HG03135 (cell line): ENCODE data around the gene ZACN.

Experiments
- ATAC-seq: cut with Tn5 transposase; IDR thresholded peaks from one replicate; pipeline ENCODE4 v1.9.1; 2021; ENCODE audit warnings: mild to moderate bottlenecking, moderate library complexity; ENCODE audit not compliant: unreplicated experiment

Gene ZACN

DNA sequence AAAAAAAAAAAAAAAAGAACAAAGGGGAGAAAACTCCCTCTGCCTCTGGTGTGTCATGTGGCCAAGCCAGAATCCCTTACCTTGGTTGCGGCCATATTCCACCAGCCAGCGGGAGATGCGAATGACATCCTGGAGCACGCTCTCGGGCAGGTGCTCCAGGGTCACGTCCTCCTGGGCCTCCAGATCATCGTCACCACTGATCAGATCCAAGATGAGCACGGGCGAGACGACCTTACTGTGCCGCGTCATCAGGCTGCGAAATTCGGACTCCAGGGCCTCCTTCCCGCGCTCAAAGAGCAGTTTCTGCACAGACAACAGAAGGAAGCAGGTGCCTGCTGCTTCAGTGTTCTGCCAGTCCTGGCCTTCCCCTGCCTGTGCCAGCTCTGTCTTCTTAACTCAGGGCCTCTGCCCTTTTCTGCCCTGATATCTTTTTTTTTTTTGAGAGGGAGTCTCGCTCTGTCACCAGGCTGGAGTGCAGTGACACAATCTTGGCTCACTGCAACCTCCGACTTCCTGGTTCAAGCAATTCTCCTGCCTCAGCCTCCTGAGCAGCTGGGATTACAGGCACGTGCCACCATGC, 18.8 kb downstream of the ZACN start:
- ATAC-seq = no peak

DNA sequence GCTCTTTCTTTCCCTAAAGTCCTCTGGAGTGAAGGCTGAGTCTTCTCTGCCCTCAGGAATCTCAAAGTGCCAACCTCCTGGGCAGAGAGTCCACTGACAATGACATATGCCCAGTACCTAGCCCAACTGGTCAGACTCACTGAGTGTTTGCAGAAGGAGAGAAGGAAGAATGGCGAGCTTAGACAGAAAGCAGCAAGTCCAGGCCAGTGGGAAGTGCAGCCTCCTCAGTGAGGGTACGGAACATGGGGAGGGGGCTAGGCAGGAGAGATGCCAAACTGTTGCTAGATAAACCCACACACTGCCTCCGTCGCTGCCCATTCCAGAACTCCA, 23.9 kb downstream of the ZACN start:
- ATAC-seq = no peak

DNA sequence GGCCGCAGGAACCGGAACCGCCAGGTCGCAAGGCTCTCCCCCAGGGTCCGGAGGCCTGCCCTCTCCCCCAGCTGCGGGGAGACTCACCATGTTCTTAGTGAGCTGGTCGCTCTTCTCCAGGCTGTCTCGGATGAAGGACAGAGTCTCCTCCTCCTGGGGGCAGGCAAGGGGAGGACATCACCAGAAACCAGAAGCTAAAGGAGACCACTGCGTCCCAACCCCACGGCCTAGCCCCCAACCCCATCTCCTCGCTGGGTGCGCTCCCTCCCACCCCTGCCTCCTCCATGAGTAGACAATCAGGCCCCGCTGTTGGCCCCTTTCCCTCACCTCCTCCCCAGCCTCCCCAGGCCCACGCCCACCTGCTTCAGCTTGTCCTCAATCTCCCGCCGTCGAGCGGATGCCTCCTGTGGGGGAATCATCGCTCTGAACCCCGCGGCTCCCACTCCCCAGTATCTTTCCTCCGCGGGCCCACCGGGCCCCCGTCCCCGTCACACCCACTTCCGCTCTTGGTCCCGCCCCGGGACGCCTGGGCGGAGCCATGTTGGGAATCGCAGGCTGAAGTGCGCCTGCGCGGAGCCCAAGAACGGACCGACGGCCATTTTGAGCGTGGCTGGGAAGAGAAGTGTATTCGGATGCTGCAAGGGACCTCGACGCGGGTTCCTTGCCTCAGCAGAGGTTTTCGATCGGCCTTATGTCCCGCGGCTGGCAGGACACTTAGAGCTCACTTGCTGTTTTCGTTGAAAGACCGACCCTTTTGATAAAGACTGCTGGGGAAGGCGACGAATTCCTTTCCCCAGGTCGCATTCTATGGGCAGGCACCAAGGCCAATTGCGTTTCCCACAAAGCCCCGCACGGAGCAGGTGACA, 24.5 kb downstream of the ZACN start, which contains the start of gene EXOC7:
Gene EXOC7, minus strand, starts transcription at position 514 of the 866 bp plus-strand sequence. Its CDS starts 95 bp downstream, at position 419.
- peak; percentile 86 for ATAC-seq

DNA sequence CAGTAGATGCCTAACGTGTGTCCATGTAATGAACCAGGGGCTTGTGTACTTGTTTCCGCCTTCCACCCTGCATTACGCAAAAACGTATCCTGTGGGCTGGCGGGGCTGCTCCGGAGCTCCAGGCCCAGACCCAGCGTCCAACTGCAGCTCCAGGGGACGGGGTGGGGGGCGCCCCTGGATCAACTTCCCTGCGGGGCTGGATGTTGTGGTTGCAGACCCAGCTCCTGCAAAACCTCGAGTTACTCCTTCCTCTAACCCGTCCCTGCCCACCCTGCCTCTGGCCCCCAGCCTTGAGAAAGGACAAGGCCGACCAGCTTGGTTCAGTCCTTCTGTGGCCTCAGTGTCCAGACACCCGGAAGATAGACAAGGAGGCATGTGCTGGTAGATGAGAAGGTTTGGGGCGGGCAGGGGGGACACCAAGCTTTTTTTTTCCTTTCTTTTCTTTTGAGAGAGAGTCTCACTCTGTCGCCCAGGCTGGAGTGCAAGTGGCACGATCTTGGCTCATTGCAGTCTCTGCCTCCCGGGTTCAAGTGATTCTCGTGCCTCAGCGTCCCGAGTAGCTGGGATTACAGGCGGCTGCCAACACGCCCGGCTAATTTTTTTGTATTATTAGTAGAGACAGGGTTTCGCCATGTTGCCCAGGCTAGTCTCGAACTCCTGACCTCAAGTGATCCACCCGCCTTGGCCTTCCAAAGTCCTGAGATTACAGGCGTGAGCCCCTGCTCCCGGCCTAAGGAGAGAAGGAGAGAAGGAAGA, 25.3 kb downstream of the ZACN start:
- peak; percentile 9 for ATAC-seq

DNA sequence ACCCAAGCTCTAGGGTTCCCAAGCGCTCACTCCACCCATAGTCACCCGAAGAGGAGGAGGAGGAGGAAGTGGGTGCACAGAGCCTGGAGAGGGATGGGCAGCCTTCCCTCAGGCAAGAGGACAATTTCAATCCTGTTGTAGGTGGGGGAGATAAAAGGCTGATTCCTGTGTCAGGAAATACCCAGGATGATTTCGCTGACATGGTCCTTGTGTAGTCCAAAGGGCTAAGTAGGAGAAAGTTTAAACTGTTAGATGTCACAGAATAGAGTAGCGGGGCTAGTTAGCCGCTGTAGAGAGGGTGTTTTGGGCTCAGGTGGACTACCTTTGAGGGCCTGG, 25.9 kb downstream of the ZACN start:
- ATAC-seq = no peak

DNA sequence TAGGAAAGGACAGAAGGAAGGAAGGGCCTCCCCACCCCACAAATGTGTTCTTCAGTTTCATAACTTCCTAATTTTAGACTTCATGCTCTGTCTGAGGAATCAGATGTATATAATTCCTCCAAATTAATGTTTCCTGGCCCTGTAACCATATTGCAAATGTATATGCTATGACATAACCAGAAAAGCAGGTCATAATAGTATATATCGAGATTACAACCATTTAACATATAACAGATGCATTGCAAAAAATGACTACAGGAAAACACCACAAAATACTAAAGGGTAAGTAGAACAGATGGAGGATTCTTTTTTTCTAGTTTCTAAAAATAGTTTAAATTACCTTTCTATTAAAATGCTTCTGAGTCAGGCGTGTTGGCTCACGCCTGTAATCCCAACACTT, 27.7 kb downstream of the ZACN start:
- no peak for ATAC-seq

DNA sequence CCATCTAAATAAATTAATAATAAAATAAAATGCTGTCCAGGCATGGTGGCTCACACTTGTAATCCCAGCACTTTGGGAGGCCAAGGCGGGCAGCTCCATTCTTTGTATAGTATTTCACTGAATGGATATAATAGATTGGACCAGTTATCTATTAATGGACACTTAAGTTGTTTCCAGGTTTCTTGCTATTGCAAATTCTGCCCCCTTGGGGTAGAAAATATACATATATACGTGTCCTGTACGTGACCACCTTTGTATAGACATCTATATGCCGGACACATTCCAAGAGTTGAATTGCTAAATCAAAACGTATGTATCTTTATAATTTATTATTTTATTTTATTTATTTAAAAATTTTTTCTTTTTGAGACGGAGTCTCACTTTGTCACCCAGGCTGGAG, 28.5 kb downstream of the ZACN start:
- ATAC-seq = no peak

DNA sequence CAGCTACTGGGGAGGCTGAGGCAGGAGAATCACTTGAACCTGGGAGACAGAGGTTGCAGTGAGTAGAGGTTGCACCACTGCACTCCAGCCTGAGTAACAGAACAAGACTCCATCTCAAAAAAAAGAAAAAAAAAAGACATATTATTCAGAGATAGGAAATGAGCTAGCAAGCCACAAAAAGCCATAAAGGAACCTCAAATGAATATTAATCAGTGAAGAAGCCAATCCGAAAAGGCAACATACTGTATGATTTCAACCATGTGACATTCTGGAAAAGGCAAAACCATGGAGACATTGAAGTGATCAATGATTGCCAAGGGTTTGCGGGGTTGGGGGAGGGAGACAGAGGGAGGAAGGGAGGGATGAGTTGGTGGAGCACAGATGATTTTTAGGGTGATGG, 33.0 kb downstream of the ZACN start:
- ATAC-seq = no peak

DNA sequence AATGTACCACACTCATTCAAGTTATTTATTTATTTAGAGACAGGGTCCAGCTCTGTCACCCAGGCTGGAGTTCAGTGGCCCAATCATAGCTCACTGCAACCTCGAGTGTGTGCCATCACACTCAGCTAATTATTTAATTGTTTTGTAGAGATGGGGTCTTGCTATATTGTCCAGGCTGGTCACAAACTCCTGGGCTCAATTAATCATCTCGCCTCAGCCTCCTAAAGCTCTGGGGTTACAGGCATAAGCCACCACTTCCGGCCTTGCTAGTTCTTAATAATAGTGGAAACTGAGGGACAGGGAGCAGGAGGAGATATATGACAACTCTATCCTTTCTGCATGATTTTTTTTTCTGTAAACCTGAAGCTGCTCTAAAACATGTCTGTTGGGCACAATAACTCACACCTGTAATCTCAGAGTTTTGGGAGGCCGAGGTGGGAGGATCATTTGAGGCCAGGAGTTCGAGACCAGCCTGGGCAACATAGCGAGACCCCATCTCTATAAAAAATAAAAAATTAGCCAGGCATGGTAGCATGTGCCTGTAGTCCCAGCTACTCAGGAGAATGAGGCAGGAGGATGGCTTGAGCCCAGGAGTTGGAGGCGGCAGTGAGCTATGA, 36.3 kb downstream of the ZACN start:
- no peak for ATAC-seq

DNA sequence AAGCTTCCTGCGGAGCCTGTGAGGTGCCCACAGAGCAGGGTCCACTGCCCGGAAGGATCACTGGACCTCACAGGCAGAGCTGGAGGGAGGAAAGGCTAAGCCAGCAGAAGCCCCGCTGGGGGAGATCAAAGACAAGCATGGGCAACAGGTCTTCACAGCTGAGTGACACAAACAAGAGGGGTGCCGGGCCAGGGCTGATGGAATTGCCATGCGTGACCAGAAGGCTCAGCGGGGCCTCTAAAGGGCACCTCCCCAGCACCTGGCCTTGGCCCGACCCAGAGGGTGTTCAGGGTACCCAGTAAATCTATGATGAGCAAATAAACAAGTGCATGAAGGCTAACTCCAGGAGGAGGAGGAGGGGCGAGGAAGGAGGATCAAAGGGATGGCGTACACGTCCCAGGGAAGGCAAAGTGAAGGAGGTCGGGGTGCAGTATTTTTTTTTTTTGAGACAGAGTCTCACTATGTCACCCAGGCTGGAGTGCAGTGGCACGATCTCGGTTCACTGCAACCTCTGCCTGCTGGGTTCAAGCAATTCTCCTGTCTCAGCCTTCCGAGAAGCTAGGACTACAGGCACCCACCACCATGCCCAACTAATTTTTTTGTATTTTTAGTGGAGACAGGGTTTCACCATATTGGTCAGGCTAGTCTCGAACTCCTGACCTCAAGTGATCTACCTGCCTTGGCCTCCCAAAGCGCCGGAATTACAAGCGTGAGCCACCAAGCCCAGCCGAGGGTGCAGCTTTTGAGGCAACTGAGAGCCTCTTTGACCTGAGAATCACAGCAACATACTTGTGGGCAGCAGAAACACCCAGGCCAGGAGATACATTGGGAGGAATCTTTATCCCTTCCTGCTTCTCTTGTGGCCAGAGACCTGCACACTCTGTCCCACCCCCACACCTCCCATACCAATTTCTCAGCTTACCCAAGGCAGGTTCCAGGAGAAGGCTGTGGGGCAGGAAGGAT, 40.7 kb downstream of the ZACN start:
- ATAC-seq = no peak

DNA sequence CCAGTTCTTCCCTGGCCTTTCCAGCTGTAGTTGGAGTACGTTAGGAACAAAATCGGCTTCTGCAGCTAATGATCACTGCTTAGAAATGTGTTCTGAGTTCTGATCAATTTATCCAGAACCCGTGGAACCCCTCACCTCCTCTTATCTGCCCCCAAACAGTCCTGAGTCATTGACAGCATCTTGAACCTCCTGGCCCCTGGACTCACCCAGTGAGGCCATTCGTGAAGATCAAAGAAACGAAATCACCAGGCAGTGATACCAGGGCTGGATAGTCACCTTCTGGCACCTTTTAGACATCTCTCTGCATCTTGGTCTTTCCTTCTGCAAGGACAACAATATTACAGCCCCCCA, 41.7 kb downstream of the ZACN start:
- ATAC-seq = no peak

DNA sequence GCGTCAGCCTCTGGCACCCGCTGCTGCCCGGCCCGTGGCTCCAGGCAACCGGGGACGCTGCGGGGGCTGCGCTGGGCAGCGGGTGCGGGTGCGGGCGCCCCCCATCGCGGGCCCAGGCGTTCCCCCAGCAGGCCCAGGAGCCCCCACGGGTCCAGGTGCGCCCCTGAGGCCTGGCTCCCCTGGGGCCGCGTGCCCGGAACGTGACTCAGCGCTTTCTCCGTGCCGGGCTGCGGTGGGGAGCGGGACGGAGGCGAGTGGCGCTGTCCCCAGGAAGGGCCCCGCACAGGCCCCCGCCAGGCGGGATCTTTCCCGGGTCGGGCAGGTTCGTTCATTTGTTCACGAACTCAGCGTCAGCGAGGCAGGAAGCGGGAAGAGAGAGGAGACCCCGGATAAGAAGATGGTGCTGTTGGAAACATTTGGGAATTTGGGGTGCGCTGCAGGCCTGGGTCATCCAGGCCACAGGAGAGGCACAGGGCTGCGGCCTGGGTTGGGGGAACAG, 43.0 kb downstream of the ZACN start:
- no peak for ATAC-seq

DNA sequence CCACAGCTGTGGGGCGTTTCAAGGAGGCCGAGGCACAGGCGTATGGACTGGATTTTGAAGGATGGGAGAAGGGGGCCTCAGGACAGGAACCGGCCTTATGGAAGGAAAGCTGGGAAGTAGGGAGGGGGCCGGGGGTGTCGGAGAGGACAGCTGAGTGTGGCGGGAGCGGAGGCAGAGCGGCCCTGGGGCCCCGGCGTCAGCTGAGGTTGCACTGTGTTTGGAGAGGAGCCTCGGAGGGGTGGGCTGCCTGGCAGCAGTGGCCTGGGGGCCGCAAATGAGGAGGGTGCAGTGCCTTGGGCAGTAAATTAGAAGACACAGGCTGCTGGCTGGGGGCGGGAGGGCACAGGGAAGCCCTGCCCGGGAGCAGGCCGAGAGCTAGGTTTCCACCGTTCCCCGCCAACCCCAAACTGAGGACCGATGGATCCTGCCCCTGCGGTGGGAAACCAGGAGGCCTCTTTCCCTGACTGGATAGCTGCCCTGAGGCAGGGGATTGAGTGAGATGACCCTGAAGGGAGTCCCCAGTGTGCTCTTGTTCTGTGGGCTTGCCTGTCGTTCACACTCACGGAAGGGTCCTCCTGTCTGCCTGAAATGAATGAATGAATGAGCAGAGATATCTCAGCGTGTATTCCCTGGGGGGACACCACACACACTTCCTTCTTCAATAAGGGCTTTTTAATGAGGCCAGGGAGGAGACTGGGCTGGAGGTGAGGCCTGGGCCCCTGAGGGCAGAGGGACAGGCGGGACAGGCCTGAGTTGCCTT, 43.6 kb downstream of the ZACN start:
- ATAC-seq = no peak

DNA sequence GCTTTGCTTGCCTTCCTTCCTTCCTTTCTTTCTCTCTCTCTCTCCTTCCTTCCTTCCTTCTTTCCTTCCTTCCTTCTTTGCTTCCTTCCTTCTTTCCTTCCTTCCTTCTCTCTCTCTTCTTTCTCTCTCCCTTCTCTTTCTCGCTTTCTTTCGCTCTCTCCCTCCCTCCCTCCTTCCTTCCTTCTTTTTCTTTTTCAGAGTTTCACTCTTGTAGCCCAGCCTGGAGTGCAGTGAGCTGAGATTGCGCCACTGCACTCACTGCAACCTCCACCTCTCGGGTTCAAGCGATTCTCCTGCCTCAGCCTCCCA, 44.2 kb downstream of the ZACN start:
- ATAC-seq = no peak

DNA sequence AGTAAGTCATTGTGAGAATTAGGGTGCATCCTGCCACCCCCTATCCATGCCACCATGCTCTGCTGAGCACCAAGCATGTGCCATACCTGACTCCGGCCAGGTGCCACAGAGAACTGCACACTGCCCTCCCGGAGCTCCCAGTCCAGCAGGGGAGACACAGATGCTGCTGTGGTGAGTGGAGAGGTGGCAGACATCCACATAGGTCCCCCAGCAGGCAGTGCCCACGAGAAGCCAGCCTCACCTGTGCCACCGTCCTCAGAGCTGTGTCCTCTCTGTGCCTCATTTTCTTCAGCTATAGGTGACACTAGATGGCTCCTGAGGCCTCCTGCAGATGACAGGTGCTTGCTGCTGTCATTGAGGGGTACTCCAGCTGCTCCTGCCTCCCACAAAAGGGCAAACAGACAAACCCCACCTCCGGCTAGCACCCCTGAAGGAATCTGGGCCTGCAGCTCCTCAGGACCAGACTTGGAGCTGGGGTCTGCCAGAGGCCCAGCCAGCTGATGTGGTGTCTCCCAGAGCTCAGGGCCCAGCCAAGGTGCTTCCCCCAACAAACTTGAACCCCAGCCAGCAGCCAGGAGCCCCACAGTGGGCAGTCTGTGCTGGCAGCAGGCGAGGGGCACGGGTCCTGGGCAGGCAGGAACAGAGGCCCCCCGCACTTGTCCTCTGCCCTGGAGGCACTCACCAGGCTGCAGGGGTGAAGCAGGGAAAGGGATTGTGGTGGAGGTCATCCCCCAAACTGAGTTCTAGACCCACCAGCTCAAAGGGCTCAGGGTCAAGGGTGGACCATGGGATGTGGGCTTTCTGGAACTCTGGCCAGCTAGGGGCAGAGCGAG, 45.0 kb downstream of the ZACN start:
- no peak for ATAC-seq

DNA sequence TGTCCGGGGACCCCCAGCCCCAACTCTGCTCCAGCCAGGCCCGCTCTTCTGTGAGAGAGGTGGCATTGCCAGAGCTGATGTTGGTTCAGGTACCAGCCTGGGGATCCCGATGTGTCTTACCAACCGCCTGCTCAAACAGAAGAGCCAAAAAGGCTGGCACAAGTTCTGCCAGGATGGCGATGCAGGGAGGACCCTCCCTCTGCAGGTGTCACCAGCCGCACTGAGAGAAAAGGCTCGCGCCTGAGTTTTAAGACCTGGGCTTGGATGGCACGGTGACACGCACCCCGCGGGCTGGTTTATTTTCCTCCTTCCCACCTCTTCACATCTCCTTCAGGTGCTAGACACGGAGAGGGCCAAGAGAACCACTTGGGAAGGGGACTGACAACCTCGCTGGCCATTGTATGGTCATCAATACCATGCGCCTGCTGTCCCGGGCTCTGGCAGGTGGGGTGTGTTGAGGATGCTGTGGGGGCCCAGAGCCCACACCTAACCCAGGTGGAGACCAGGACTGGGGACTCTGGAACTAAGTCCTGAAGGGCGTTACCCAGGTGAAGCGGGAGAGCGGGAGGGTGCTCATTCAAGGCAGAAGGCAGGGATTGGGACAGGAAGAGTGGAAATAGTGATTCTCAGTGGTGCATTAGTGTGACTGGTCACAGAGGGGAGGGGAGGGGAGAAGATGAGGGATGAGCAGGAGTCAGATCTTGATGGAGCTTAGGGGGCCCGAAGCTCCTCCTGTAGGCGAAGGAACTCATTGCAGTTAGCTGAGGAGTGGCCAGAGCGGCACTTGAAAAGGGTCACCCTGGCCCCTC, 45.8 kb downstream of the ZACN start:
- no peak for ATAC-seq

DNA sequence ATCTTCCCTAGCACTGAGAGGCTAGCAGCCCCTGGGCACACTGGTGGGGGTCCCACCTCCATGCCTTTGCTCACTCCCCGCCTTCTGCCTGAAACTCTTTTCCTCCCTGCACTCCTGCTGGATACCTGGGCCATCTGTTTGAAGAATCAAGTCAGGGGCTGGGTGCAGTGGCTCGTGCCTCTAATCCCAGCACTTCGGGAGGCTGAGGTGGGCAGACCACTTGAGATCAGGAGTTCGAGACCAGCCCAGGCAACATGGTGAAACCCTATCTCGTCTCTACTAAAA, 46.4 kb downstream of the ZACN start:
- no peak for ATAC-seq

DNA sequence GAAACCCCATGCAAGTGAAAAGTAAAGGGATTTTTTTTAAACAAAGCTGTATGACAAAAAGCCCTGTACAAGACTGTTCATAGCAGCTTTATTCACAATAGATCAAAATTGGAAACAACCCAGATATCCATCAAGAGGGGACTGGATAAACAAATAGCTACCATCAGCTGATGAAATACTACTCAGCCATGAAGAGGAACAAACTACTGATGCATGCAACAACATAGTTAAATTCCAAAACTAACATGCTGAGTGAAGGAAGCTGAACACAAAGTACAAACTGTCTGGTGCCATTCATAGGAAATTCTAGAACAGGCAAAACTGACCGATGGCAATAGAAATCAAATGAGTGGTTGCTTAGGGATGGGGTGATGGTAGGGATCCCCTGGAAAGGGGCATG, 46.9 kb downstream of the ZACN start:
- no peak for ATAC-seq
